Measurements from ENCODE around the gene LRRN4CL.

The LRRN4CL gene

GRCh38 chr11:62716206-62716605, 26.9 kb upstream of the LRRN4CL start:
- DNase-seq (ENCODE audit: low read depth) = no peak
- TF ChIP-seq CTCF (conservative IDR thresholded peaks at IDR 0.05; ENCODE audit: low read depth, low read length) = no peak
- H3K4me3 ChIP-seq (ENCODE audit: low read depth, low read length) = no peak overlapping the region

- no peak for DNase-seq (ENCODE audit: low read depth)
- TF ChIP-seq CTCF (conservative IDR thresholded peaks at IDR 0.05; ENCODE audit: low read depth, low read length) = no peak
- H3K4me3 ChIP-seq (ENCODE audit: low read depth, low read length) = no peak overlapping the region
Observed at GRCh38 chr11:62715150-62716130, 26.1 kb upstream of the LRRN4CL start.

GRCh38 chr11:62713343-62713742, 24.0 kb upstream of the LRRN4CL start:
- H3K4me3 ChIP-seq (ENCODE audit: low read depth, low read length) = no peak overlapping the region
- TF ChIP-seq CTCF (conservative IDR thresholded peaks at IDR 0.05; ENCODE audit: low read depth, low read length) = no peak
- no peak for DNase-seq (ENCODE audit: low read depth)

DNA sequence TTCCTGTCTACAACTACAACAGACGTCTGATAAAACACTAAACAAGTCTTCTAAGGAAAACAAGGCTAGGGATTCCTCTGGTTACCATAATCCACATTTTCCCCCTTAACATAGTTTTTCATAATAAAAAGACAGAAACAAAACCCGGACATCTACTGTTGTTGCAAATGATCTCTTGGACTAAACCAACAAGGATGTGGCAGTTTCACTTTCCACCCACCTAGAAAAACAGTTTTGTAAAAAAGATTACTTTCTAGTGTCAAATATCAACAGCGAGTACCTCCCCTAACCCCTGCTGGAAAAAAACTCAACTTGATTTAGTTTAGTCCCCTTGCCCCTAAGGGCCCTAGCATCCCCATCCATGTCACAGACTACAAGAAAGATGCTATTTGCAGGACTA, 23.5 kb upstream of the LRRN4CL start:
- no peak for DNase-seq (ENCODE audit: low read depth)
- H3K4me3 ChIP-seq (ENCODE audit: low read depth, low read length) = no peak overlapping the region
- TF ChIP-seq CTCF (conservative IDR thresholded peaks at IDR 0.05; ENCODE audit: low read depth, low read length) = no peak

DNA sequence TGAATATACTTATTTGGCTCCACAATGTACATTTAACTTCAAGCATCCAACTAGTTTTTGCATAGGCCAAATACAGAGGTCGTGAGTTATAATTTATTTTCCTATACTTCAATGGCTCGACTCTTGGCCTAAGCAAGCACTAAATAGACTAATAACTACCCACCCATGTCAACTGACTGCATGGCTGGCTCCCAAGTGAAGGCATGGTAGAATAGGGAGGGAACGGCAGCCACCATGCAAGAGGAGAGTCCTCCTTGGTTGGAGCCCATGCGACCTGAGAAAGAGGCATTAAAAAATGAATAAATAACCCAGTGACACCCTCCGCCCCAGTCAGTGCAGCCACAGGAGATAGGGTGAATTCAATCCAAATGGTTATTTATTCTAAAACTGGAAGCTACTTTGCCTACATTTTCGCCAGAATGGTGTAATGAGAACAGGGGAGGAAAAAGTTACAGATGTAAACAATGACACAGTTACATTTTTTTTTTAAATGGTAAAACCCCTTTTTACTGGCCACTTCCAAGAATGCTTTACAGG, 23.0 kb upstream of the LRRN4CL start:
- TF ChIP-seq CTCF (conservative IDR thresholded peaks at IDR 0.05; ENCODE audit: low read depth, low read length) = no peak
- no peak for DNase-seq (ENCODE audit: low read depth)
- no peak overlapping the region for H3K4me3 ChIP-seq (ENCODE audit: low read depth, low read length)

DNA sequence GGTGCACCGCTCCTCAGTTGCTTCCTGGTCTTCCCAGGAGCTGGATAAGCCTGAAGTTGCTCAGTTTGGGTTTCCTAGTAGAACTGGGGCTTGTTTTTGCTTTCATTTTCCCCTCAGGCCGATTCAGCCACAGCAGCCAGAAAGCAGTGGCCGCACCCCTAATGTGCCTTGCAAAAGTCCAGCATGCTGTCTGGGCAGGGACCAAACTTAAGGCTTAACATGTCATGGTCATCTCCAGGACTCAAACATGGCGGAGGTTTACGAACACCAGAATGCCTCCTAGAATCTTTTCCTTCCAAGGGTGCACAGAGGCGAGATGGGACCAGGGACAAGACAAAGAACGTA, 20.6 kb upstream of the LRRN4CL start:
- H3K4me3 ChIP-seq (ENCODE audit: low read depth, low read length) = peak overlapping the region; percentile 68
- no peak for TF ChIP-seq CTCF (conservative IDR thresholded peaks at IDR 0.05; ENCODE audit: low read depth, low read length)
- DNase-seq (ENCODE audit: low read depth) = peak; percentile 62

Data from choroid plexus epithelial cell (primary cell).